HepG2 (cell line): ENCODE data around the gene HLCS. TPM values are rescaled to one million over a fixed set of nuclear protein-coding genes. Genes with fewer than 3 reads are reported as not detected.

Source experiments
- BATF2 ChIP-seq: sonication (generic); formaldehyde crosslinking; IDR thresholded peaks from 2 replicates; pipeline ENCODE4 v1.8.0; 2022; ENCODE audit warnings: mild to moderate bottlenecking, missing genetic modification reagents, moderate library complexity
- BCL6 ChIP-seq: IDR thresholded peaks from 2 replicates; pipeline ENCODE4 v1.6.1; 2016; ENCODE audit warnings: missing genetic modification reagents, missing compliant biosample characterization
- CCDC6 ChIP-seq: sonication (generic); formaldehyde crosslinking; IDR thresholded peaks from 2 replicates; pipeline ENCODE4 v1.8.1; 2022; ENCODE audit warnings: mild to moderate bottlenecking, missing genetic modification reagents, moderate library complexity
- CEBPB ChIP-seq: IDR thresholded peaks from 2 replicates; pipeline ENCODE4 v1.6.1; 2011; ENCODE audit warnings: low read depth, low read length, improper control_type of control experiment, borderline replicate concordance
- CHD2 ChIP-seq: IDR thresholded peaks from 2 replicates; pipeline ENCODE4 v1.6.1; 2011; ENCODE audit warnings: low read depth, low read length, improper control_type of control experiment
- ERF ChIP-seq: IDR thresholded peaks from 2 replicates; pipeline ENCODE4 v1.6.1; 2018; ENCODE audit warnings: missing biosample characterization, missing genetic modification reagents
- ESRRA ChIP-seq: sonication (generic); formaldehyde crosslinking; IDR thresholded peaks from 2 replicates; pipeline ENCODE4 v1.5.1; 2020; ENCODE audit warnings: mild to moderate bottlenecking, low read depth, missing genetic modification reagents
- FOXP1 ChIP-seq, 2 experiments: fragments of 450-650 bp in 1 of 2; IDR thresholded peaks; 2 replicates each; pipeline ENCODE4 v1.6.1; 2017 to 2018; ENCODE audit warnings: antibody characterized with exemption in 1 of 2
- HDAC6 ChIP-seq: fragments of 200-600 bp; sonication (generic); IDR thresholded peaks from 2 replicates; pipeline ENCODE4 v1.7.0; 2017; ENCODE audit warnings: mild to moderate bottlenecking, antibody characterized with exemption, low read length, low read depth
- MAZ ChIP-seq, 2 experiments: sonication (generic) in 1 of 2; formaldehyde crosslinking in 1 of 2; IDR thresholded peaks; 2 replicates each; pipeline versions ENCODE4 v1.5.0 to v1.6.1; 2012 to 2020; ENCODE audit warnings: low read depth in 2 of 2, mild to moderate bottlenecking in 2 of 2, borderline replicate concordance in 1 of 2, improper control_type of control experiment in 1 of 2, low read length in 1 of 2, missing genetic modification reagents in 1 of 2, moderate library complexity in 1 of 2
- MLXIP ChIP-seq: sonication (generic); formaldehyde crosslinking; IDR thresholded peaks from 2 replicates; pipeline ENCODE4 v1.9.0; 2021; ENCODE audit warnings: missing genetic modification reagents, borderline replicate concordance
- MTA3 ChIP-seq: sonication (generic); formaldehyde crosslinking; IDR thresholded peaks from 2 replicates; pipeline ENCODE4 v1.4.0; 2020; ENCODE audit warnings: missing genetic modification reagents
- PLRG1 ChIP-seq: fragments of 450-650 bp; conservative IDR thresholded peaks from 2 replicates; pipeline ENCODE4 v1.6.1; 2016
- POLR2AphosphoS5 ChIP-seq: IDR thresholded peaks from 2 replicates; pipeline ENCODE4 v1.6.1; 2012; ENCODE audit warnings: low read depth, low read length
- RELA ChIP-seq: sonication (generic); formaldehyde crosslinking; IDR thresholded peaks from 2 replicates; pipeline ENCODE4 v1.4.0; 2020; ENCODE audit warnings: missing genetic modification reagents
- RNF2 ChIP-seq: fragments of 450-650 bp; conservative IDR thresholded peaks from 2 replicates; pipeline ENCODE4 v1.6.1; 2016; ENCODE audit warnings: low read depth
- SNAPC2 ChIP-seq: sonication (generic); formaldehyde crosslinking; IDR thresholded peaks from 2 replicates; pipeline ENCODE4 v1.8.1; 2022; ENCODE audit warnings: mild to moderate bottlenecking, missing genetic modification reagents
- SOX13 ChIP-seq, 3 experiments: fragments of 450-650 bp in 1 of 3; sonication (generic) in 1 of 3; formaldehyde crosslinking in 1 of 3; IDR thresholded peaks in 2 of 3; conservative IDR thresholded peaks in 1 of 3; 2 replicates each; pipeline versions ENCODE4 v1.5.0 to v1.6.1; 2016 to 2020; ENCODE audit warnings: antibody characterized with exemption in 1 of 3, mild to moderate bottlenecking in 1 of 3, missing compliant biosample characterization in 1 of 3, missing genetic modification reagents in 1 of 3, moderate library complexity in 1 of 3
- TCF12 ChIP-seq, 2 experiments: fragments of 450-650 bp in 1 of 2; sonication (generic) in 1 of 2; formaldehyde crosslinking in 1 of 2; IDR thresholded peaks; 2 replicates each; pipeline versions ENCODE4 v1.6.1 to v1.8.0; 2017 to 2022; ENCODE audit warnings: antibody characterized with exemption in 1 of 2, mild to moderate bottlenecking in 1 of 2, missing genetic modification reagents in 1 of 2, moderate library complexity in 1 of 2
- TMF1 ChIP-seq: sonication (generic); formaldehyde crosslinking; IDR thresholded peaks from 2 replicates; pipeline ENCODE4 v1.8.1; 2022; ENCODE audit warnings: low read depth, missing genetic modification reagents
- ZBTB42 ChIP-seq: sonication (generic); formaldehyde crosslinking; IDR thresholded peaks from 2 replicates; pipeline ENCODE4 v1.5.0; 2020; ENCODE audit warnings: mild to moderate bottlenecking, missing genetic modification reagents
- ZFP82 ChIP-seq: sonication (generic); formaldehyde crosslinking; IDR thresholded peaks from 2 replicates; pipeline ENCODE4 v1.5.1; 2020; ENCODE audit warnings: mild to moderate bottlenecking, missing genetic modification reagents, borderline replicate concordance
- ZNF10 ChIP-seq: sonication (generic); formaldehyde crosslinking; IDR thresholded peaks from 2 replicates; pipeline ENCODE4 v1.4.0; 2020; ENCODE audit warnings: mild to moderate bottlenecking, low read depth, missing genetic modification reagents, borderline replicate concordance
- ZNF121 ChIP-seq: sonication (generic); formaldehyde crosslinking; IDR thresholded peaks from 2 replicates; pipeline ENCODE4 v1.5.0; 2020; ENCODE audit warnings: mild to moderate bottlenecking, missing genetic modification reagents
- ZNF326 ChIP-seq: sonication (generic); formaldehyde crosslinking; IDR thresholded peaks from 2 replicates; pipeline ENCODE4 v1.4.0; 2020; ENCODE audit warnings: missing genetic modification reagents, borderline replicate concordance
- polyA plus RNA-seq, 8 experiments: library from polyadenylated mRNA; depleted of rRNA in 3 of 8; stranded (reverse) in 7 of 8; unstranded in 1 of 8; fragments of >200 nt; fragmentation: Illumina TruSeq in 4 of 8; extraction: Trizol in 4 of 8; gene quantifications; 2 replicates each; pipeline versions ENCODE4 v1.2.1 to v1.2.3, GENCODE V29; 2011 to 2016; ENCODE audit warnings: low read depth in 4 of 8, missing spikeins in 1 of 8, mixed read lengths in 1 of 8; ENCODE audit not compliant: insufficient read depth in 1 of 8
- total RNA-seq, 5 experiments: library from RNA; depleted of rRNA; stranded (reverse); fragments of >200 nt; fragmentation: Illumina TruSeq; extraction: Trizol; gene quantifications; 2 replicates each; pipeline ENCODE4 v1.2.3, GENCODE V29; 2016; ENCODE audit warnings: low read depth in 1 of 5
- TF ChIP-seq, protein P1 (sequence below): IDR thresholded peaks from 2 replicates; pipeline ENCODE4 v1.6.1; 2018; ENCODE audit warnings: missing genetic modification reagents

The HLCS gene
- total and polyA plus RNA-seq, 2 of the 13 experiments (the other 11 are each of a cell fraction or from before 2014, with no cell fraction given), result 7.9 to 12.3 TPM

DNA sequence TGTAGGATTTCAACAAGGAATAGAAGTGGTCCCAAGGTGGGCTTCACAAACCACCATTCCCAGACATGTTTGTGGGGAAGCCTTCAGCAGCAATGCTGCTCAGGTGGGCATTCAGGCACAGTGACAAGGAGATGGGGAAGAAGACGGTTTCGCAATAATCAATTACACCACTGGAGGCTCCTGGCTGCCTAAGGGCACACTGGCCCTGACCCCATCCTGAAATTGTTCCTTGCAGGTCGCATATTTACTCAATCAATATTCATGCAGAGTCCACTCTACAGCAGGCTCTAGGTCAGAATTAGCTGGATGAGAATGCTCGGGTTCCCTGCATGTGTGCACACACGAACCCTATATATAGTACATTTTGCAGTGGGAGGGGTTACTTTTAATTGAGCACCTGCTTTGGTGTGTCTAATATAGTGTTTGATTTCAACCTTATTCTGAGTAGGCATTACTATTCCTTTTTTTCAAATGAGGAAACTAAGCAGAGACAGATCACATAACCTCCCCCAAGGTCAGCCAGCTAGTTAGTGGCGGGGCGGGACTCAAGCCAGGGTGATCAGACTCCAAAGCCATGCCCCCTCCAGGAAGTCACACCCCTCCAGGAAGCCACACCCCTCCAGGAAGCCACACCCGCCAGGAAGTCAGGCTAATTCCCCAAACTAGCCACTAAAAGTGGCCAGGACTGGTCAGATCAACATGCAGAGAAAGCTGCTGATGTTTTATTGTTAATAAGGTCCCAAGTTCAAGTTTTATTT is 106.5 kb downstream of the HLCS start (continued):
- TF ChIP-seq ZBTB42 (CRISPR knock-in tag) (no peak), ZFP82 (CRISPR knock-in tag) (peak; percentile 53; the same call in 1 of the 2 replicates), MTA3 (CRISPR knock-in tag) (no peak), SNAPC2 (CRISPR knock-in tag) (no peak), BCL6 (CRISPR knock-in tag) (peak; percentile 60), TMF1 (CRISPR knock-in tag) (no peak), CCDC6 (CRISPR knock-in tag) (no peak), FOXP1 (IDR thresholded peaks at IDR 0.05) (no peak), FOXP1 (CRISPR knock-in tag; IDR thresholded peaks at IDR 0.05) (peak; percentile 73), BATF2 (CRISPR knock-in tag) (no peak), POLR2AphosphoS5 (peak; percentile 74), MAZ (IDR thresholded peaks at IDR 0.05; ENCODE audit: borderline replicate concordance, low read depth, low read length) (no peak), MAZ (CRISPR knock-in tag; IDR thresholded peaks at IDR 0.05; ENCODE audit: low read depth) (peak; percentile 20; the same call in 1 of the 2 replicates), HDAC6 (no peak), ZNF121 (CRISPR knock-in tag) (no peak), ERF (CRISPR knock-in tag) (0 out of 2 replicates have a peak, but pooled peaks have one; percentile 41), ZNF10 (CRISPR knock-in tag) (no peak), ESRRA (CRISPR knock-in tag) (peak; percentile 81), RNF2 (no peak), ZNF326 (CRISPR knock-in tag) (no peak), SOX13 (IDR thresholded peaks at IDR 0.05) (peak; percentile 55; the same call in 1 of the 2 replicates), SOX13 (CRISPR knock-in tag; conservative IDR thresholded peaks at IDR 0.05 in 1 of 2, IDR thresholded peaks at IDR 0.05 in 1 of 2) (peak in 1 of 2 experiments; percentile 74; a peak in 2 of 4 replicates), CEBPB (peak; percentile 99), PLRG1 (no peak), CHD2 (no peak), MLXIP (CRISPR knock-in tag) (no peak), TCF12 (IDR thresholded peaks at IDR 0.05) (no peak), TCF12 (CRISPR knock-in tag; IDR thresholded peaks at IDR 0.05) (peak; percentile 65; the same call in 1 of the 2 replicates), RELA (CRISPR knock-in tag) (no peak)
- TF ChIP-seq, protein P1, sequence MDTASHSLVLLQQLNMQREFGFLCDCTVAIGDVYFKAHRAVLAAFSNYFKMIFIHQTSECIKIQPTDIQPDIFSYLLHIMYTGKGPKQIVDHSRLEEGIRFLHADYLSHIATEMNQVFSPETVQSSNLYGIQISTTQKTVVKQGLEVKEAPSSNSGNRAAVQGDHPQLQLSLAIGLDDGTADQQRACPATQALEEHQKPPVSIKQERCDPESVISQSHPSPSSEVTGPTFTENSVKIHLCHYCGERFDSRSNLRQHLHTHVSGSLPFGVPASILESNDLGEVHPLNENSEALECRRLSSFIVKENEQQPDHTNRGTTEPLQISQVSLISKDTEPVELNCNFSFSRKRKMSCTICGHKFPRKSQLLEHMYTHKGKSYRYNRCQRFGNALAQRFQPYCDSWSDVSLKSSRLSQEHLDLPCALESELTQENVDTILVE (CRISPR knock-in tag), result no peak
